ENCODE data around the gene COL4A5.

GRCh38 chrX:108584617-108585211 is 145.1 kb downstream of the COL4A5 start:
- TF ChIP-seq CTCF (IDR thresholded peaks at IDR 0.05; ENCODE audit: insufficient read depth, low read length): no peak
- TF ChIP-seq POLR2AphosphoS5 (IDR thresholded peaks at IDR 0.05; ENCODE audit: low read depth): no peak
- no peak for TF ChIP-seq REST (IDR thresholded peaks at IDR 0.05; ENCODE audit: insufficient replicate concordance, low read depth)
- no peak for TF ChIP-seq SPI1 (IDR thresholded peaks at IDR 0.05; ENCODE audit: borderline replicate concordance, low read depth)
- no peak for TF ChIP-seq GABPA (IDR thresholded peaks at IDR 0.05; ENCODE audit: low read depth)
